HG03469 (cell line): ENCODE data around the gene SDF4.

Experiments used
- ATAC-seq: cut with Tn5 transposase; IDR thresholded peaks from one replicate; pipeline ENCODE4 v1.9.1; 2021; ENCODE audit warnings: mild to moderate bottlenecking, moderate library complexity, moderate number of reproducible peaks; ENCODE audit not compliant: unreplicated experiment

Gene SDF4

DNA sequence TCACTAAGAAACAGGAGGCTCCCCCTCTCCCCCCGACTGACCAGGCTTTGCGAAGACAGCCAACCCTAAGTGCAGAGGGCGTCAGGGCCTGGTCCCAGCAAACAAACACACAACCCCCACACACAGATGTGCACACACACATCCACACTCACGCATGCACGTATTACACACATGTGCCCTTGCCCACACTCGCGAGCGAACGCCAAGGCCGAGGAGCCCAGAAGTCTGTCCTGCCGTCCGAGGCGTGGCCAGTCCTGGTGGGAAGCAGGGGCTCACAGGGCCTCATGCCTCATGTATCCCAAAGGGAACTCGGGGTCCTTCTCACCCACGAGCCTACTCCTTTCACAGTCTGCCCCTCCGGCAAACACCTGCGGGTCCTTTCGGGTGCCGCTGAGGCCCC, 2.0 kb downstream of the SDF4 start:
- ATAC-seq, result no peak

GRCh38 chr1:1228596-1229321, 3.0 kb downstream of the SDF4 start:
- ATAC-seq, result no peak

DNA sequence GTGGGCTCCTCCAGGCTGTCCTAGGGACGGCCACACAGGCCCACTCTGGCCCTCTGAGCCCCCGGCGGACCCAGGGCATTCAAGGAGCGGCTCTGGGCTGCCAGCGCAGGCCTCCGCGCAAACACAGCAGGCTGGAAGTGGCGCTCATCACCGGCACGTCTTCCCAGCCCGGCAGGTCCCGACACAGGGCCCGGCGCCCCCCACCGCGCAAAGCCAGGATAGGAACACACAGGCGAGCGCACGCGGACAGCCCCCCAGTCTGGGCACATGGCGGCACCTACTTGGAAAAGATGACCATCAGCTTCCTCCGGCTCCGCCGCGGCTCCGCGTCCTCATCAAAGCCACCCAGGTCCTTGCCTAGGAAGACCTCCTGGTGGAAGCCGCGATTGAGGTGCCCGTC, 3.6 kb downstream of the SDF4 start:
- ATAC-seq, result no peak

- ATAC-seq, result no peak
Measured at GRCh38 chr1:1227386-1227785, 4.4 kb downstream of the SDF4 start.

- no peak for ATAC-seq
Measured at GRCh38 chr1:1226566-1227362, 5.0 kb downstream of the SDF4 start.

GRCh38 chr1:1225913-1226312, 5.9 kb downstream of the SDF4 start:
- ATAC-seq, result no peak

GRCh38 chr1:1225238-1225845, 6.5 kb downstream of the SDF4 start:
- ATAC-seq, result no peak

DNA sequence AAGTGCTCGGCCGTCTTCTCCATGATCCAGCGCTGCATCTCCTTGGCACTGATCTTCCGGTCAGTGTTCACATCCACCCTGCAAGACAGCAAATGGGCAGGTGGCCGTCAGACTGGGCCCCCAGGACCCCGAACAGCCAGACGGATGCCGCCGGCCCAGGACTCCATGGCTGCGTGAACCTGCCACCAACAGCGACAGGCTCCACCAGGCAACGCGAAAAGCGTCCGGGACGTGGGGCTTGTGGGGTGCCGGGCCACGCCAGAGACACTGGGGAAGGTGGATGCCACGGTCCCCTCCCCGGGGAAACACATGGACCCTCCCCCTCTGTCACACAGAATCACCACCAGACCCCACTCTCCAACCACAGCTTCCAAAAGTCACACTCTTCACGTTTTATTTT, 7.9 kb downstream of the SDF4 start:
- ATAC-seq, result no peak

- no peak for ATAC-seq
Measured at GRCh38 chr1:1223321-1223720, 8.5 kb downstream of the SDF4 start.

DNA sequence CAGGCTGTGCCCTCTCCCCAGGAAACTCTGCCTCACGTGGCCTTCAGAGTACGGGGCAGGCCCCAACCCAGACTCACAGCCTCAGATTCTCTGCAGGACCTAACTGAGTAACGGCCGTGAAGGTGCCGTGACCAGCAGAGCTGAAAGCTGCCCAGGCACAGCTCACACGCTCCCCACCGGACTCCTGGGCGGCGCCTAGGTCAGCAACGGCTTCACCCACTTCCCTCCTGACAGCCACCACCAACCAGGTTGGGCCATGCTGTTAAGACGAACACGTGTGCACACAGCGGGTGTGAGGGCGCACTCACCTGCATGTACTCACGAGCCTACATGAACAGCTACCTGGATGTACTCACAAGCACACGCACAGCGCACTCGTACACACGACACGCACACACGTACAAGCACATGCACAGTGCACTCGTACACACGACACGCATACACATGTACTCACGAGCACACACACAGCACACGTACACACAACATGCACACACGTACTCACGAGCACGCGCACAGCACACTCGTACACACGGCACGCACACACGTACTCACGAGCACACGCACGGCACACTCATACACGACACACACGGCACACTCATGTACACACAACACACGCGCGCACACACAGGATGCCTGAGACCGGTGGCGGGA, 9.1 kb downstream of the SDF4 start:
- no peak for ATAC-seq

GRCh38 chr1:1221887-1222574, 9.8 kb downstream of the SDF4 start:
- ATAC-seq, result no peak

- ATAC-seq, result no peak
Measured at GRCh38 chr1:1220197-1220596, 11.6 kb downstream of the SDF4 start.

DNA sequence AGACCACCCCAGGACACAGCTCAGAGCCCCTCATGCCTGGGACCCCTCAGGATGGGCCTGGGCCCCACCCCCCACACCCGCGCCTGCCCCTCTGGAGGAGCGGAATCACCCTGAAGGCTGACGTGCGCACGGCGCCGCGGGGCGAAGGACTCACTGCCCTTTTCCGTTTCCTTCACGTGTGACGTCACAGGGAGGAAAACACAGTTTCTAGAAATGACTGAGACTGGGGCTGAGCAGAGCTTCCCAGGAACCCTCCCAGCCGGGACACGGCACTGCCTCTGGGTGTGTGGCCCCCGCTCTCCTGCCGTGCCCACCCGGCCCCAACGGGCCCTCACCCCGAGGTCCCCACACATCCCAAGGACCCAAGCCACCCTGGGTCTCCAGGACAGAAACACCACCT, 12.5 kb downstream of the SDF4 start:
- ATAC-seq, result no peak

DNA sequence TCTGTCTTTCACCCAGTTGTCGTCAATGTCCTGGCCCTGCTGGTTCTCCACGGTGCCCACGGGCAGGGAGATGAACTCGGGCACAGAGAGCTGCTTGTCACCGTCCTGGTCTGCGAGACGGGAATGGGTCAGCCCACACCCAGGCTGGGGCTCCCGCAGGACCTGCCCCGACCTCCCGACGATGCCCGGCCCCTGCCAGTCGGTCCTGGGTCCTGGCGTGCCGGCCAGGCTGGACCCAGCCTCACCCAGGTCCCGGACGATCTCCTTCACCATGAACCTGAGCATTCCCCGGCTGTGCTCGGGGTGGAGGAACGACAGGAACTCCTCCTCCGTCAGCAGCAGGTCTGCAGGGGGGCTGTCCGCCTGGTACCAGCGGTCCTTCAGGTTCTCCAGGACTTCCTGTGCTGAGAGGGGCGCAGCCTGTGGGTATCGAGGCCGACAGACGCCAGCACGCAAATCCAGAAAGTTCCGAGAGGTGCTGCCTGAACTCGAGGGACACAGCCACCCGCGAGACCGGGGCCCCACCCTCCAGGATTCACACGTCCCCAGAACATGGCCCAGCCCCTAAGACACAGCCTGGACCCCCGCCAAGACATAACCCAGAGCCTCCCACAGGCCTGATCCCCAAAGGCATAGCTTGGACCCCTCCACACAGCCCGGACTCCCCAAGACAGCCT, 13.1 kb downstream of the SDF4 start:
- ATAC-seq, result no peak

DNA sequence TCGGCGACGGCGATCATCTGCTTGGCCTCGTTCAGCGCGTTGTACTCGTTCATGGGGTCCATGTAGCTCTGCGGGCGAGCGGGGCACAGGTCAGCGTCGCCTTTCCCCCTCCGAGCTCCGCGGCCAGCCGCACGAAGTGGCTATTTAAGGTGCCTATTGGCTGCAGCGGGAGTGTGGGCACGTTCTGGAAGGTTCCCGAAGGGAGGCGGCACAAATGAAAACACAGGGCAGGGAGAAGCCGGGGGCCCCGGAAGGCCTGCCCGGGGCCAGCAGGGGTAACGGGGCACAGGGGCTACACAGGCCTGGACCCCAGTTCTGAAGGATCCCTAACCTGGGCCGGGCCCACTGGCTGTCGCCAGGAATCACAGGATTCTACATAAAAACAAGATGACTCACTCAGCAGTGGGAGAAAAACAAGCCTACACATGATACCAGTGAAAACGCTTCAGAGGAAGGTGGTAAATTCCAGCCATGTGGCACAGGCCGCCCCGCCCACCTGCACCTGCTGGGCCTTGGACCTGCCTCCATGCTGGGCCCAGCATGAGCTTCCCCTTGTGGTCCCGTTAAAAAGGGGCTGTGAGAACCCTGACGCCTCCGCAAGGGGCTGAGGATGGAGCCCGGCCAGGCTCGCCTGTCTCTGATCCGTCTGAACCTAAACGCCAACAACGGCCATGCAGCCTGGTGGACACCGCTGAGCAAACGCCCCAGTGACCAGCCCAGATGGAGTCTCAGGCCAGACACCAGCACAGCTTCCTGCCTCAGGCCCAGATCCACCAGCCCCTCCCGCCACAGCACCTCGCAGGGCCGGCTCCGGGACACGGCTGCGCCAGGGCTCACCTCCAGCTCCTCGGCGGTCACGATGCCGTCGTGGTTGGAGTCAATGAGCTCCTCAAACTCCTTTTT, 13.9 kb downstream of the SDF4 start:
- ATAC-seq, result no peak

DNA sequence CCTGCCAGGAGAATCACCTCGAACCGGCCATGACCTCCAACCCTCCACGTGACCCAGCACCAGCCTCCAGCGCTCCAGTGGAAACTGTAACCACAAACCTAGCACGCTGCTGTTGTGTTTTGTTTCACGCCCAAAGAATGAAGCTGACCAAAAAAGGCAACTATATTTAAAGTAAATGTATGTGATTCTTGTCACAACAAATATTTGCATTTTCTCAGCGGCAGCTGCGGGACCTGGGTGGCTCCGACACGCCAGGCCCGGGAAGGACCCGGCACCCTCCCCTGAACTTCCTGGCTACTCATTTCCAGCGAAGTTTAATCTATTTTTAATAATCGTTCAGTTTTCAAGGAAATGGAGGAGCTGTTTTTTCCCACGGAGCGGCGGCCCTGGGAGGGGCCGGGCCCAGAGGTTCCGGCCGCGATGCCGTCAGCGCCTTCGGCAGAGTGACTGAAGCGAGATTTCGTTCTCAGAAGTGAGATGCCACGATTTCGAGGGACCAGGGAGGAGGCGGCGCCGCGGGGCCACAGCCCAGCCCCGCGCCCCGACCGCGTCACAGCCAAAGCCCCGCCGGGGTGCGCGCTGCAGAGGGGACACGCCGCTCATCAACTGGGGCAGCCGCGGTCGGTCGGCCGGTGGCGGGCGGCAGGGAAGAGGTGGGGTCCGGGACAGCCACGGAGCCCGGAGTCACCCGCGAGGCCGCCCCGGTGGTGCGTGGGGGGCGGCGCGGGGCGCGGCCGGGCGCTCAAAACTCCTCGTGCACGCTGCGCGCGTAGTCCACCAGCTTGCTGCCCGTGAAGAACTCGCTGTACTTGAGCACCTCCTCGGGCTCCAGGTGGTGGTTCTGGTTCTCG, 14.8 kb downstream of the SDF4 start:
- ATAC-seq, result no peak

- ATAC-seq, result no peak
Measured at GRCh38 chr1:1215881-1216605, 15.8 kb downstream of the SDF4 start.
